Cardiac septum (tissue), 1 donor: Measurements from ENCODE around the gene ORC5. TPM values are rescaled to one million over a fixed set of nuclear protein-coding genes. Genes with fewer than 3 reads are reported as not detected.

Experiments
- DNase-seq: peaks from one replicate; pipeline ENCODE4 v3.0.0-alpha.2; 2020; ENCODE audit warnings: low spot score
- intact Hi-C: fragments of 100-400 bp; cut with DNase I; formaldehyde crosslinking; loops from one replicate; pipeline ENCODE4 v1.14.0; 2022
- total RNA-seq: library from RNA; stranded (reverse); fragmentation: NEBNext Ultra II Directional; extraction: Animal tissue kit (Norgen Biotek cat#: 25700); gene quantifications from one replicate; pipeline ENCODE4 v1.2.1, GENCODE V29; 2021
- donor health status: DM: no; HTN: no; CAD: no.

The ORC5 gene
- total RNA-seq, 1 donor from 2014 or later: 8.6 TPM

- intact Hi-C loops: no loop called here
- DNase-seq: no peak
Observed at GRCh38 chr7:104136561-104136960, 71.3 kb downstream of the ORC5 start.

- DNase-seq: no peak
- intact Hi-C loops: no loop called here
Observed at GRCh38 chr7:104135760-104136558, 71.9 kb downstream of the ORC5 start.

- DNase-seq: no peak
- intact Hi-C loops: no loop called here
Observed at GRCh38 chr7:104133238-104133637, 74.6 kb downstream of the ORC5 start.

- intact Hi-C loops: no loop called here
- no peak for DNase-seq
Observed at GRCh38 chr7:104130726-104131125, 77.1 kb downstream of the ORC5 start.

- intact Hi-C loops: no loop called here
- DNase-seq: no peak
Observed at GRCh38 chr7:104127204-104127603, 80.6 kb downstream of the ORC5 start.

DNA sequence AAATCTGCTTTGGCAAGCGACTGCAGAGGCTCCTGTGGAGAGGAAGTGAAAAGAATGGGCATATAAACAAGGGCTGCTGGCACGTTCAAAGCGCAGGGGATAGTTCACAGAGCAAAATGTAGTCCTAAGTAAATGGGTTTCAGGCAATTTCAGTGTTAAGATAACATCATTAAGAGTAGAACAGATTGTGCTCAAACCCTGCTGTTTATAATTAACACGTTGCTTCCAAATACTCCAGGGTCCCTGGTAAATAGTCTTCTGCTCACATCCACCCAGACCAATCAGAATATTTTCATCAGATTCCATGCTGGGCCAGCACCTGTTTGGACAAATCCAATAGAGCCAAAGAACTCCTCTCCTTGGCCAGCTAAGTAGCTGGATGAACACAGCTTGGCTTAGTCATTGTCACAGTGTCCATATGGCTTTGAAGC lies 81.4 kb downstream of the ORC5 start:
- DNase-seq: no peak
- intact Hi-C loops: no loop called here

DNA sequence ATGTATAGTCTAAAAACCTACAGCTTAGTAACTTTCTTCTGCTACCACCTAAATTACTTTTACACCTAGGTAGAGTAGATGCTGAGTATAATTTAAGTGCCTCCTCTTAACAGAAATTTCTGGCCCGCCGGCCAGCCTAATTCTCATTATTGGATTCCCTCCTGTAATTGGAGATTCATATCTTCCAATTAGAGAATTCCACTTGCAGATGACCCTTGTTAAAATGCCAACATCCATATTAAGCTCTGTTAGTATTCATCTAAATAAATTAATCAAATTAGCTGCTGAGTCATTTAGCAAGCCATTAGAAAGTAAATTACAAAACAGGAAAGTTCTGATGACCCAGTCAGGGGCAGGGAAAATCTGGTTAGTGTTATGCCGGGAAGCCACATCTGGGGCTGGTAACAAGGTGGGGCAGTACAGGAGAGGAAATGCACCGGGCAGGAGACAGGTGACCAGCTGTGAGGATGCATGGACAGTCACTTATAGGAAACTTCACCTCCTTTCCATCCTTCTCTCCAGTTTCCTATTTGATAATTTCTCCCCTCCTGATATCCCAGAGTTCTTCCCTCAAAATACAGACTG lies 82.8 kb downstream of the ORC5 start:
- intact Hi-C loops: no loop called here

DNA sequence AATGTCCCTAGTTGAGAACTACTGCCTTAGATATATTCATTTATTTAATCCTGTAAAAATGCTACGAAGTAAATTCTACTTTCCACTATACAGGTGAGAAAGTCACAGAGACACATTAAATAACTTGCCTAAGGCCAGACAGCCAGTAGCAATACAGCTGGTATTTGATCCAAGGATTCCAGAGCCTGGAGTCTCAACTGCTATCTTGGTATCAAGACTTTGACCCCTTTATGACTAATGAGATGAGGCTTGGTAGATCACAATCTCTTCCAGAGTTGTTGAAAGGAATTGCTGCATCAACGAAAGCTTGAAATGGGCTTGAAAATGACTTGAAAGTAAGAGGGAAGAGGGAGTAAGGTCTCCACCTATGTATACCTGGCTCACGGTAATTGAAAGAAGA lies 83.3 kb downstream of the ORC5 start:
- intact Hi-C loops: no loop called here

More for the DNA sequence above, 82.8 kb downstream of the ORC5 start:
- no peak for DNase-seq

DNA sequence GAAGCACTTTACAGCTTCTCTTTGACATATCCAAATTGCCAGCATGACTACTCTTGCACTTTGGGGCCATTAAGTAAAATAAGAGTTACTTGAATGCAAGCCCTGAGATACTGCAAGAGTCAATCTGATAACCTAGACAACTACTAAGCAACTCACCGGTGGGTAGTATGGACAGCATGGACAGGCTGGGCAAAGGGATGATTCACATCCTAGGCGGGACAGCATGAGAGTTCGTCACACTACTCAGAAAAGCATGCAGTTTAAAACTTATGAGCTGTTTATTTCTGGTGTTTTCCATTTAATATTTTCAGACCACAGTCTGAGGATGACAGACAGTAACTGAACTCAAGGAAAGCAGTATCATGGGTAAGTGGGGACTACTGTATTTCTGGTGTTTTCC lies 84.0 kb downstream of the ORC5 start:
- DNase-seq: no peak
- intact Hi-C loops: no loop called here

More for the DNA sequence above, 83.3 kb downstream of the ORC5 start:
- DNase-seq: no peak

GRCh38 chr7:104113788-104114187 lies 94.0 kb downstream of the ORC5 start:
- no peak for DNase-seq
- intact Hi-C loops: no loop called here

- DNase-seq: no peak
- intact Hi-C loops: no loop called here
Observed at GRCh38 chr7:104112623-104113022, 95.2 kb downstream of the ORC5 start.

GRCh38 chr7:104111271-104111670 lies 96.5 kb downstream of the ORC5 start:
- DNase-seq: no peak
- intact Hi-C loops: no loop called here

- intact Hi-C loops: no loop called here
- DNase-seq: no peak
Observed at GRCh38 chr7:104106108-104106905, 101.5 kb downstream of the ORC5 start.

GRCh38 chr7:104098890-104099289 lies 108.9 kb downstream of the ORC5 start:
- no peak for DNase-seq
- intact Hi-C loops: no loop called here

DNA sequence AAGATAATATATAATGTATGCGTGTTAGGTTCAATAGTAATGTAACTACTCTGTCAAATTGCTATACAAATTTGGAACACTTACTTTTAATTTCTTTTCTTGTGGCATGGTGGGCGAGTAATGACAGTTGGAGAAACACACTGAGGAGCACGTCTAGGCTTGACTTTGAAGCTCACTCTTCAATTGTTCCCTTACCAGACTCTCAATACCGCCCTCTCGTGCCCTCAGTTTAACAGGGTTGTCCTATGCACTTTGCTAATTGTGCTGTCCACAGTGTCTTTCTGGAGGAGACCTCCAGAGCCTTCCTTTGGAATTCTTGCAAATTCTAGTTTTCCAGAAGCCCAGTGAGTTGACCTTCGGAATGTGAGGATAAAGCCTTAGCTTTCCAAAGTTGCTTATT lies 111.1 kb downstream of the ORC5 start:
- intact Hi-C loops: no loop called here
- DNase-seq: no peak

- no peak for DNase-seq
- intact Hi-C loops: no loop called here
Observed at GRCh38 chr7:104093127-104093526, 114.7 kb downstream of the ORC5 start.

GRCh38 chr7:104091242-104091641 lies 116.6 kb downstream of the ORC5 start:
- DNase-seq: no peak
- intact Hi-C loops: no loop called here

- intact Hi-C loops: no loop called here
- DNase-seq: no peak
Observed at GRCh38 chr7:104089612-104090011, 118.2 kb downstream of the ORC5 start.

DNA sequence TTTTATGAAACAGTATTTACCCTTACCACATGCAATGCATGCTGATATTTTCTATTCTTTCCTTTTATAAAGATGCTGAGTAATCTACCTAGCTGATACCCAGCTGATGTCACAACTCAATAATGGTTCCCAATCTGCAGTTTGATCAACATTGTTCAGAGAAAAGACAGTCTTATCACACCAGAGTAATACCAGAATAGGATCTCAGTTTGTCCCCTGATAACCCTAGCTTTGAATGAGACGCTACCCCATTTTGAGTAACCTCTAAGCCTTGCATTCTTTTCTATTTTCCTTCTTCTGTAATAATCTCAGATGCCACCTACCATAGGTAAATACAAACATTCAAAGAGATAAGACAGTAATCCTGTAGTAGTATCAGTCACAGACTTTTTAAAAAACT lies 118.8 kb downstream of the ORC5 start:
- intact Hi-C loops: no loop called here
- DNase-seq: no peak
